Fibroblast of skin of back (primary cell): ENCODE data around the gene R3HDM2. TPM values are rescaled to one million over a fixed set of nuclear protein-coding genes. Genes with fewer than 3 reads are reported as not detected.
A peak's percentile ranks its signal among the peaks of the same experiment; 100 is the strongest.

Experiments used
- DNase-seq: peaks from one replicate; pipeline ENCODE4 v3.0.0-alpha.2; 2013
- polyA plus RNA-seq, 2 experiments: library from polyadenylated mRNA; unstranded; fragments of 120-200 nt; gene quantifications; one replicate each; pipeline ENCODE4 v1.2.1, GENCODE V29; 2013; ENCODE audit not compliant: insufficient read length in 2 of 2

R3HDM2 gene
- polyA plus RNA-seq (2013, experiment 1 of 2; ENCODE audit: insufficient read length): 27.0 TPM
- 43.5 TPM for polyA plus RNA-seq (2013, experiment 2 of 2; ENCODE audit: insufficient read length)

DNA sequence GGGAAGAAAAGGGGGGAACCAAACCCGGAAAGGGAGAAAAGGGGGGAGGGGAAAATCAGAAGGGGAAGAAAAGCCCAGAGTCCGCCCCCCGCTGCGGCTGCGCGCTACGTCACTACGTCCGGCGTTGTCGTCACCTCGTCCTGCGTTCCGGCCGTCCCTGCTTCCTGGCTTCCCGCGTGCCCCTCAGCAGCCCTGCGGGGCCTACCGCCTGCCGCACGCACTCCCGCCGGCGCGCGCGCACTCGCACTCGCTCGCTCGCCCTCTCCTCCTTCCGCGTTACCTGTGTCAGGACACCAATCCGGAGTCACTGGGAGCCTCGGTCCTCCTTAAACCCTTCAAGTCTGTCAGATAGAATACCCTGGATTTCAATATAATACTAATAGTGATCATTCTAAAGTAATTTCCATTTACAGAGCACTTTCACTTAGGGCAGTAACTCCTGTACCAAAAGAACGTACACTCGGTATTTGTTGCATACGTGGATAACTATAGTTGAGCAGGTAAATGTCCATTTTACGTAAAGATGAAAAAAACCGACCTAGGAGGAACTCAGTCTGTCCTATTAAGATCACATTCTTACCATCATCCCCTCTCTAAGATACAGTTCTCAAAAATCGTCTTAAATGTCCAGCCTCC is at the start of gene R3HDM2:
TSS of gene R3HDM2 (minus strand) at position 113 of the 636 bp plus-strand sequence. CDS start 120,615 bp downstream, outside the sequence.
- DNase-seq: peak; percentile 93

DNA sequence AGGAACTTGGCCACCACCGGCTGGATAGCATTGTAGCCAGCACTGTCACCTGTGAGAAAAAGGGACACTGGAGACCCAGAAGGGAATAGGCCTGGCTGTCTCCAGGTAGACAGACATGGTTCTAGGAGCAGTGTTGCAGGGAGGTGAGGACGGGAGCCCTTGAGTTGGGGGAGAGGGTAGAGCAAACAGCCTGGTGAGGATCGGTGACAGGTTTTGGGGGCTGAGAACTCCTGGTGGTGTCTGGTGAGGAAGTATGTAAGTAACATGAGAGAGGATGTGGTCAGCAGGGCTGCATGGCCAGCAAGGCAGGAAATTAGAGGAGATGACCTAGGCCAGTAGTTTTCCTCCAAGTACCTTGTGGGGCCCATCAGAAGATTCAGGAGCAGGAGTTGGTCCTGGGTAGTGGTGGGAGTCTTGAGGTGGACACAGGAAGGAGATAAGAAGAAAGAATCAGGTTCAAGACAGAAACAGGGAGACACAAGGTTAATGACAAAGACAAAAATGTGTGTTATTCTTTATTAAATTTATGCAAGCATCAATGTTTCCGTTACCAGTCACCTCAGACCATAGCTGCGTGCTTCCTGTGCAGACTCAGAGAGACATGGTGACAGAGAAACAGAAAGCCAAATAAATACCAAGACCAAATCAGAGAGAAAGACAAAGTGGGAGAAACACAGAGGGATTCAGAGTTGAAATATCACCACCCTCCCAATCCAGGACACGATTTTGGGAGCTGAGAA is 48.7 kb upstream of the R3HDM2 start, which contains the start of gene ARHGAP9:
TSS of gene ARHGAP9 (minus strand) at position 491 of the 740 bp plus-strand sequence. CDS start at position 31, 460 bp downstream.
- DNase-seq: no peak

DNA sequence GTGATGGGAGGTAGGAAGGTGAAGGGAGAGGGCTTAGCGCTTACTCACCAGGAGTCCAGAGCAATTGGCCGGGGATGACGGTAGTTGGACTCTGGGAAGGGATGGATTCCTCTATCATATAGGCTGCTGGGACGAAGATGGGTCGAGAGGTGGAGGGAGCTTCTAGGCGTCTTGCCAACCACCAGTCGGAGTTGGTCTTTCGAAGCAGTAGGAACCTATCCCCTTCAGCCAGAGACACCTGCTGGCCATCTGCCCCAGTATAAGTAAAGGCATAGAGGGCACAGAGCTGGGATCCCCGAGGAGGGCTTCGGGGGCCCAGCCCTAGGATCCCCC is 48.2 kb upstream of the R3HDM2 start:
- DNase-seq: no peak

DNA sequence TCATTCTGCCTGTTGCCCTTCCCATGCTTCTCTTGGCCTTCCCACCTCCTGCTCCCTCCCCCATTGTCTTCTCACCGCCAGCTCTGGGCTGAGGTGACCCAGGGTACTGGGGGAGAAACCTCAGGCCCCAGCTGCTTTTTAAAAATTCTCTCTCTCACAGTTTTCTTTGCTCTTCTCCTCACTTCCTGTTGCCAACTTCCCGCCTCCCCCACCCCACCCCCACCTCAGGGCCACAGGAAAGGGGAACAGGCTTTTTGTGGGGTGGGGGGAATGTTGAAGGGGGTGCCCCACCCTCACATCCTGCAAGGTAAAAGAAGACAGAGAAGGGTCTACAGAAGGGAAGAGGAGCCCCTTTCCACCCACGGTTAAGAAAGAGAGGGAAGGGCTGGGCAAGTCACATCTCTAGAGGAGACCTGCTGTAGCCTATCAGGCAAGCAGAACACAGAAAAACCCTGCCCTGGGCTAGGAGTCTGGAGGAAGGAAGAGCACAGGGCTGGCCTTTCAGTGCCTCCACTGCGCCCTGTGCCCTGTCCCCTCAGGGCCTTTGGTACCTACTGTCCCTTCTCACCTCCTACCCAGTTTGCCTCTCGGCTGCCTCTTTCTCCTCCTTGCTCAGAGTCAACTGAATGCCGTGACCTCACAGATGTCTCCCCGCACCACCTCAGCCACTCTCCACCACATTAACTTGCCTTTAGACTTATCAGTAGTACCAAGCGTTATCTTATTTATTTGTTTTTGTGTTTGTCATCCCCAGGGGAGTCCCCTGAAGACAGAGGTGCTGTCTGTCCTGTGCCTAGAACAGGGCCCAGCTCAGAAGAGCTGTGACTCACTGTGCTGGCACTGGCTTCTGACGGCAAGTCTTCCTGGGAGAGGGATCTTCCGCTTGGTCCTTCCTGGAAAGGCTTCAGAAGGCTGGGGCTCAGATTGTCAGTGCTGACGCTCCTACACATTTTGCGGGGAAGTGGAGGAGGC is 47.2 kb upstream of the R3HDM2 start:
- DNase-seq: no peak

DNA sequence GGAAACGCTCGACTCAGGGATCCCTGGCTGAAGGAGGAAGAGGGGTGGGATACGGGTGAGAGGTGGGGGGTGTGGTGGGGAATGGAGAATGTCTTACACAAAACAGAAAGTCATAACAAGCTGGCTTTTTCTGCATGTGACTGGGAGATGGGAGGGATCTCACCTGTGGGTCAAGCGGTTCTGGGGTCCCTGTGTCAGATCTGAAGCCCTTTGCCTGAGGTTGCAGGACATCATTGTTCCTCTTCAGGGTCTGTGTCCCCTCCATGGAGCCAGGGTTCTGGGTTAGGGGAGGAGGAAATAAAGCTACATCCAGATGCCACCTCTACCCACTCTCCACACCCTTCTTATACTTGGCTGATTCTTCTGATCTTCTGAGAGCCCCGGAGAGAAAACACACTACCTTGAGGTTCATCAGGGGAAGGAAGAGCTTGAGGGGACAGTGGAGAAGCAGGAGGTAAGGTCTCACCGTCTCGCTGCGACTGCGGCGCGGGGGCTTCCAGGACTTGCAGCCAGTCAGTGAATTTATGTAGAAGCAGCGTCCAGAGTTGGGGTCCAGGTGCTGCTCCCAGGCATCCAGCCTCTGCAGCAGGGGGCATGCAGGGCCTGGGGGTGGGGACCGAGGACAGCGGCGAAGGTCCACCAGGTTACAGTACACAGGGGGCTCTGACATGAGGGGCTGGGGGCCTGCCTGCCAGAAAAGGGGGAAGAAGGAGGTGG is 46.3 kb upstream of the R3HDM2 start:
- DNase-seq: no peak

DNA sequence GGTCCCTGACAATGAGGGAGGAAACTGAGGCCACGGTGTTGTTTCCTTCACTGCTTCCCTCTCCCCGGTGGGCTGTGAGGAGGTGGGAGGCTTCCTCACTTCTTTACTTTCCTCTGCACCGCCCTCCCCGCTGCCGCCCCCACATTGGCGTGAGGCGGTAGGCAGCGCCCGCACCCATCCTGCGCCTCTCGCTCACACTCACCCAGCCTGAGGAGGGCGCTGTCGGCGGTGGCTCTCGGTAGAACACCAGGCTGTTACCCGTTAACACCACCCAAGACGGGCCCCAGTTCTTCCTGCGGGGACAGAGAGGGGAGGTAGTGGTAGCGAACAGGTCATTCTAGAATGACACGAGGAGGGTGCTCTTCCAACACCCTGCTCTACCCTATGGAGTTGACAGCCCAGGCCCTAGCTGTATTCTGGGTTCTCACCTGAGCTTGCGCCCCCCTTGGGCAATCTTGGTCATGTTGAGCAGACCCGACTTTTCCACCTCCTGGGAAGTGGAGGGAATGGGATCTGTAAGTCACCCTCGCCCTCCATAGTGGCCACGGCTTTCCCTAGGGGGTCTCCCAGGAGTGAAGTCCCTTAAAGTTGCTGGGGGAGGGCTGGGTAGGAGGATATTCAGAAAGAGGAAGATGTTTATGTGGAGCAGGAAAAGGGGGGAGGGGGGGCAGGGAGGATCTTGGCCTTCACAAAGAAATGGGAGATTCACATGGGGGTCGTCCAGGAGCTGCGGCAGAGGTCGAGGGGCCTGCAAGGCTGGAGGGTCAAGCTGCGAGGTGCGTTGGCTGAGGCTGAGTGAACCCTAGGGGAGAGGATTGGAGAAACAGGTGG is 45.5 kb upstream of the R3HDM2 start:
- DNase-seq: no peak

DNA sequence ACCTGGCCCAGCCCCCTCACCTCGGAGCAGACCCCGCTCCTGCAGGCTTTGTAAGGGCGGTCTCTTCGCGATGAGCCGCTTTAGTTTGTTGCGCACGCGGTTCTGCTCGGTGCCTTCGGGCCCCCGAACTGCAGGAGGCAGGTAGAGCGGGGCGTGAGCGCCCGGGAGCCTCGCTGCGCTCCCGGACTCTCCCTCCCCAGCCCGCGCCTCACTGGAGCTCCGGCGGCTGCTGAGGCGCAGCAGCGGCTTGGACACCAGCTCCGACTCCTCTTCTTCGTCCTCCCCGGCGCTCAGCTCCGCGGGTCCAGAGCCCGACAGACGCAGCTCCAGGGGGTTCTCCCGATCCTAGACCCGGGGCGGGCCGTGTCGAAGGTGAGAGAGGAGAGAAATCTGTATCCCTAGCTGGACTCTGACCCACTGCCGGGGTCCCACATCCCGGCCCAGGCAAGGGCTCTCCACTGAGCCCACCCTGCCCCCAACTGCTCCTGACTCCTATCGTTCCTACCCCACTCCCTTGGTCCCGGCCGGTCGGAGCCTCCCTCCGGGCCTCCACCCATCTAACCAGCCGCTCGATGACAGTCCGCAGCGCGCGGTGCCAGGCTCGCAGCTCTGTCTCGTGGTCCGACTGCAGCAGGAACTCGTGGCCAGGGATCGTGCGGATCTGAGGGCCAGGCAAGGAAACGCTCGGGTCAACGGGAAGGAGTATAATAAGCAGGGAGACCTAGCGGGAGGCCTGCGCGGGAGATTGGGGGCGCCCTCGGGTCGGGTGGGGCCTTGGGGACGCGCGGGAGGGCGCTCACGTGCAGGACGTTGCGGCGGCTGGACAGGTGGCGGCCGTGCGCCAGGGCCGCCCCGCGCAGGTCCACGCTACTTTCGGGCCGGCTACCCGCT is 44.7 kb upstream of the R3HDM2 start:
- DNase-seq: no peak

DNA sequence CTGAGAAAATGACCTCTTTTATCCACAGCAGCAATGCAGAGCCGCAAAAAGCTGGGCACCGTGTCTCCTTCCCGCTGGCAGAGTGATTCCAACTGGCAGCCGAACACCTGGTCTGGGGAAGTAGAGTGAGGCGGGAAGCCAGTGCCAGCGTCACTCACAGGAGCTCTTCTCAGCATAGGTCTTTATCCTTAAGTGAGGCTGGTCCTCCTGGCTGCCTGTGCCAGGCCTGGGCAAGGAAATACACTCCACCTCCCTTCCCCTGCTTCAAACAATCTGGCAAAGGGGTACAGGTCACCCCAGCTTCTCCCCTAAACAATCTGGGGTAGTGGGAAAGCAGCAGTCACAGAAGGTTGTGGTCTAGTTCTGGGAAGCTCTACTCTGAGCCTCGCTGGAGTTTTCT is 44.0 kb upstream of the R3HDM2 start:
- DNase-seq: no peak

GRCh38 chr12:57474430-57474829 is 43.6 kb upstream of the R3HDM2 start:
- DNase-seq: no peak

DNA sequence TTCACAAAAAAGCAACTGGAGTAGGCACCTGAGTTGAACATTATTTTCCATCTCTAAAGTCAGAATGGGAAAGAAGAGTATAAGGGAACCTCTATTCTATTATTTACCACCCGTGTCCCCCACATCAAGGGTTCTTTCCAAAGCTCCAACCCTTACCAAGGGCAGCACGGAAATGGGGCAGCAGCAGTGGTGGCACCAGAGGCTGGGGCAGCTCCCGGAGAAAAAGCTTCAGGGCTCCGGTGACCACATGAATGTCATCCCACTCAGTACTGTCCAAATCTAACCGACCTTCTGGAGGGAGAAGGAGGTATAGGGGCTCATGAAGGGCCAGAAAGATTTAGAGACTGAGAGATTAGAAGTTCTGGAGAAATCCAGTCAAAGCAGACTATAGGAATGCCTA is 43.0 kb upstream of the R3HDM2 start:
- no peak for DNase-seq

DNA sequence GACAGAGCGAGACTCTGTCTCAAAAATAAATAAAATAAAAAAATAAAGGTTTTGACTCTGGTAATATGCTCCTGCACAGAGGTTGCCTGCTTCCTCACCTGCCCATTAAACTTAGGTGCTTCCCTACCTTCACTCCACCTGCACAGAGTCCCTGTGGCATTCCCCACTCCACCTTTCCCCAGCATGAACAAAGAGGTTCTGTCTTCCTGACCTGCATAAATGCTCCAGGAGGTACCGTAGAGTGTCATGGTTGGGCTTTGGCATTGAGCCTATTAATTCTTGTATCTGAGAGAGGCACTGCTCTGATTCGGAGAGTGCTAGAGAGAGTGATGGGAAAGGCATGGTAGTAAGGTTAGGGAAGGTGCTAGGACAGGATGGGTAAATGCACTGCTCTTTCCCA is 42.5 kb upstream of the R3HDM2 start:
- DNase-seq: no peak

DNA sequence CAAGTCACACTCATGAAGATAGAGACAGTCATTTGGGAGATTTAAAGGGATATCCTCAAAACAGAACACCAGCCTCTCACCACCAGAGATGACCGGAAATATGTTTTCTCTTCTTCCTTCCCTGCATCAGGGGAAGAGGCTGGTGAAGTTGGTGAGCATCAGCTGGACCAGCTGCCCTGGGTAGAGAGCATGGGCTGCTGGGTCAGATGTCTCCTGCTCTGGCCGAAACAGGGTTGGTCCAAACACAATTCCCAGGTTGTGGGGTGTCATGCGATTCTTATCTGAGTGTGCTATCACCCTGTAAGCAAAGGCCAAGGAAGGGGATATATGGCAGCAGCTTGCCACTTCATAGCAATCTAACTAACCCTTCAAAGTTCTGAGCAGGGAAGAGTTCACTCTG is 41.5 kb upstream of the R3HDM2 start:
- no peak for DNase-seq

DNA sequence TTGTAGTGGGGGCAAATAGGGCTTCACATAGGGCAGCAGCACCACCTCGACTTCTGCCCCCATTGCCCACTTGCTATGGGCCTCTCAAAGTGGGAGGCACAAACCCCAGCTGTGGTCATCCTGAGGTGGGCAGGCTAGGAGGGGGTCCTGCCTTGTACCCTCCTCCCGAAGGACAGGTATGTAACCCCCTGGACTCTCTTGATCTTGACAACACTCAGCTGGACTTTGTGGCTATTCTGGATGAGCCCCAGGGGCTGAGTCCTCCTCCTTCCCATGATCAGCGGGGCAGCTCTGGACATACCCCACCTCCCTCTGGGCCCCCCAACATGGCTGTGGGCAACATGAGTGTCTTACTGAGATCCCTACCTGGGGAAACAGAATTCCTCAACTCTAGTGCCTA is 40.8 kb upstream of the R3HDM2 start:
- DNase-seq: no peak

DNA sequence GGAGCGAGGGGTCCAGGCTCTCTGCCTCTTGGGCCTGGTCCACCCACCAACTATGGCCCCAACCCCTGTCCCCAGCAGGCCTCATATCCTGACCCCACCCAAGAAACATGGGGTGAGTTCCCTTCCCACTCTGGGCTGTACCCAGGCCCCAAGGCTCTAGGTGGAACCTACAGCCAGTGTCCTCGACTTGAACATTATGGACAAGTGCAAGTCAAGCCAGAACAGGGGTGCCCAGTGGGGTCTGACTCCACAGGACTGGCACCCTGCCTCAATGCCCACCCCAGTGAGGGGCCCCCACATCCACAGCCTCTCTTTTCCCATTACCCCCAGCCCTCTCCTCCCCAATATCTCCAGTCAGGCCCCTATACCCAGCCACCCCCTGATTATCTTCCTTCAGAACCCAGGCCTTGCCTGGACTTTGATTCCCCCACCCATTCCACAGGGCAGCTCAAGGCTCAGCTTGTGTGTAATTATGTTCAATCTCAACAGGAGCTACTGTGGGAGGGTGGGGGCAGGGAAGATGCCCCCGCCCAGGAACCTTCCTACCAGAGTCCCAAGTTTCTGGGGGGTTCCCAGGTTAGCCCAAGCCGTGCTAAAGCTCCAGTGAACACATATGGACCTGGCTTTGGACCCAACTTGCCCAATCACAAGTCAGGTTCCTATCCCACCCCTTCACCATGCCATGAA is 40.3 kb upstream of the R3HDM2 start:
- no peak for DNase-seq

DNA sequence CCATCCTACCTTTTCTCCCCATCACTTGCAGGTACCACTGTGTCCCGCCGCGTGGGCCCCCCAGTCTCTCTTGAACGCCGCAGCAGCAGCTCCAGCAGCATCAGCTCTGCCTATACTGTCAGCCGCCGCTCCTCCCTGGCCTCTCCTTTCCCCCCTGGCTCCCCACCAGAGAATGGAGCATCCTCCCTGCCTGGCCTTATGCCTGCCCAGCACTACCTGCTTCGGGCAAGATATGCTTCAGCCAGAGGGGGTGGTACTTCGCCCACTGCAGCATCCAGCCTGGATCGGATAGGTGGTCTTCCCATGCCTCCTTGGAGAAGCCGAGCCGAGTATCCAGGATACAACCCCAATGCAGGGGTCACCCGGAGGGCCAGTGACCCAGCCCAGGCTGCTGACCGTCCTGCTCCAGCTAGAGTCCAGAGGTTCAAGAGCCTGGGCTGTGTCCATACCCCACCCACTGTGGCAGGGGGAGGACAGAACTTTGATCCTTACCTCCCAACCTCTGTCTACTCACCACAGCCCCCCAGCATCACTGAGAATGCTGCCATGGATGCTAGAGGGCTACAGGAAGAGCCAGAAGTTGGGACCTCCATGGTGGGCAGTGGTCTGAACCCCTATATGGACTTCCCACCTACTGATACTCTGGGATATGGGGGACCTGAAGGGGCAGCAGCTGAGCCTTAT is 39.6 kb upstream of the R3HDM2 start:
- no peak for DNase-seq

- no peak for DNase-seq
Measured at GRCh38 chr12:57469296-57470164, 38.7 kb upstream of the R3HDM2 start.

DNA sequence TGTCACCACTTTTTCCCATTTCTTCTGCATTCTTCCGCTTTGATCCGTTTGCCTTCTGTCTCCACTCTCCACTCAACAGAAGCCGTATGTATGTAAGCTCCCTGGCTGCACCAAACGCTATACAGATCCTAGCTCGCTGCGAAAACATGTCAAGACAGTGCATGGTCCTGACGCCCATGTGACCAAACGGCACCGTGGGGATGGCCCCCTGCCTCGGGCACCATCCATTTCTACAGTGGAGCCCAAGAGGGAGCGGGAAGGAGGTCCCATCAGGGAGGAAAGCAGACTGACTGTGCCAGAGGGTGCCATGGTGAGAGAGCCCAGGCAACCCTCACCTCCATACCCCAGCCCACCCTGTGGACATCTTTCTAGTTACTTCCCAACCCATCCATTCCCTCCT is 37.1 kb upstream of the R3HDM2 start:
- DNase-seq: no peak
